HG03103 (cell line): ENCODE measurements around the gene BPTF.
A peak's percentile ranks its signal among the peaks of the same experiment; 100 is the strongest.
"Not testable (repeated sequence)": the region's sequence is repeated elsewhere in the genome, so short reads cannot be mapped to it uniquely, and the experiment has no call there.

Experiments used
- ATAC-seq: cut with Tn5 transposase; IDR thresholded peaks from one replicate; pipeline ENCODE4 v1.9.1; 2021; ENCODE audit warnings: low read depth; ENCODE audit not compliant: unreplicated experiment

Gene BPTF

DNA sequence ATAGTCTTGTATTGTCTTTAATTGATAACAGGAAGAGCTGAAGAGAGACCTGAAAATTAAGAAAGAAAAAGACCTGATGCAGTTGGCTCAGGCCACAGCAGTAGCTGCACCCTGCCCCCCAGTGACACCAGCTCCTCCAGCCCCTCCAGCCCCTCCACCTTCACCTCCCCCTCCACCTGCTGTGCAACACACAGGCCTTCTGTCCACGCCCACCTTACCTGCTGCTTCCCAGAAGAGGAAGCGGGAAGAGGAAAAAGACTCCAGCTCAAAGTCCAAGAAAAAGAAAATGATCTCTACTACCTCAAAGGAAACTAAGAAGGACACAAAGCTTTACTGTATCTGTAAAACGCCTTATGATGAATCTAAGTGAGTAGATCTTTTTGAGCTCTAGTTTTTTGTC, 134.2 kb downstream of the BPTF start:
- no peak for ATAC-seq

DNA sequence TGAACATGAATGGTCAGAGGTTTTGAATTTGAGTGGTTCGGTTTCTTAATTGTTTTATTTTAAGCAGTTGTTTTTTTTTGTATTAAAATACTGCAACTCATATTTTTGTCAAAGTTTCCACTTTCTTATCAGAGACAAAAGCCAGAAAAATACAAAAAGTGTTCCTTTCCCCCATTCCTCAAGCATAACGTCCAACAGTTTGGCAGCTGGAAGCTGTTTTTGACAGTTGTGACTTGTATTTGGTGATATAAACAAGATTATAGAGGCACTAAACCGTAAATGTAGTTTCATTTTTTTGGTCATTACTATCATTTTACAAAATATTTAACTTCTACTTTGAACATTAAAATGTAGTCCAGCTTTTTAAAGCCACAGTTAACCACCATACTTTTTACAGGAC, 135.0 kb downstream of the BPTF start:
- ATAC-seq: not testable (repeated sequence)

DNA sequence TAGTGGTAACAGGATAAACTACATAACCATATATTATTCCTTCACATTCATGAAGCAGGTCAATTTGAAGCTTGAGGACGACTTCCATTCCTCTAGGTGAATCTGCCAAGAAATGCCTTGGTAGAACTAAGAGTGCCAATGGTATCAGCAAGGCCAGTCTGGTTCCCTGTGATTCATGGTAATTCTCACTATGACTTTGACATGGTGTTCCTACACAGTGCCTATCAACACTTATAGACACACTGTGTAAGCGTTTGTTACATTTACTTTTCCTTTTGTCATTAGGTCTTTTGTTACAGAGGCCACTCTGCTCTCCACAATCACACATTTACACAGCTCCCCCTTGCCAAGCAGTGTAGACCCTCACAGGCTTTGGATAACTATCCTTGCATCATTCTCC, 136.9 kb downstream of the BPTF start:
- not testable (repeated sequence) for ATAC-seq

DNA sequence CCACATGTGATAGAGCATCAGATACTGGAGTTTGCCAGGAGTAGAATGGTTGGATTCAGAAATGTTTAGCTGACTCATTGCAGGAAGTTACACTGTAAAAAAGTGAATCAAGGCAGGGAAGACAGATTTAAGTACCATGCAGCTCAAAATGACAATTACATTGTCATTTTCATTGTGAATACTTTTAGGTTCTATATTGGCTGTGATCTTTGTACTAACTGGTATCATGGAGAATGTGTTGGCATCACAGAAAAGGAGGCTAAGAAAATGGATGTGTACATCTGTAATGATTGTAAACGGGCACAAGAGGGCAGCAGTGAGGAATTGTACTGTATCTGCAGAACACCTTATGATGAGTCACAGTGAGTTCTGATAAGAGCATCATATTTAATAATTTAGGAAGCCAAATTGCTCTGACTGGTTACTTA, 137.9 kb downstream of the BPTF start:
- not testable (repeated sequence) for ATAC-seq

DNA sequence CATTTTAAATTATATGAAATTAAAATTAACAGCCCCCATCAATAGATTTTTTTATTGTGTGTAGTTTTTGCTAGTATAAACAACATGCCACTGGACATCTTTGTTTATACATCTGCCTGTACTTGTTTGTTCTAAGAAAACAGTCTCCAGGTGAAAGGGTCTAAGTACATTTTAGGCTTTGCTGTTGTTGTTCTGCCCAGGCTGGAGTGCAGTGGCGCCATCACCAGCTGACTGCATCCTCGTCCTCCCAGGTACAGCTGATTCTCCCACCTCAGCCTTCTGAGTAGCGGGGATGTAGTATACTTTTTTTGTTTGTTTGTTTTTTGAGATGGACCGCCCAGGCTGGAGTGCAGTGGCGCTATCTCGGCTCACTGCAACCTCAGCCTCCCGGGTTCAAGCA, 145.5 kb downstream of the BPTF start:
- no peak for ATAC-seq

DNA sequence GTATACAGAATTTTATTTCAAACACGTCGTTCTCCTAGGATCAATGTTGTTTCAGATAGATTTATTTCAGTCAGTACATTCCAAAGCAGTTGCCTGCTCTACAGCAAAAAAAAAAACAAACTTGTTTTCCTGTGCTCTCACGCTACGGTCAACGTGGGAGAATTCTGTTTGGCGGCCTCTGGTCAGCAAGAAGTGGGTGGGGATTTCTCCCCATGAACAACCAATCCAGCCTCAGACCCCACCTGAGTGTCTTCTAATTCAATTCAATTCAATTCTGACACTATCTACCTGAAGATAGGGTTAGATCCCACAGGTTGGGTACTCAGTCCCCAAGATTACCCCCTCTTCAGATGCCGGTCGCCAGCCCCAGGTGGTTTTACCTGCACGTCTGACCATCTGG, 148.9 kb downstream of the BPTF start:
- no peak for ATAC-seq

DNA sequence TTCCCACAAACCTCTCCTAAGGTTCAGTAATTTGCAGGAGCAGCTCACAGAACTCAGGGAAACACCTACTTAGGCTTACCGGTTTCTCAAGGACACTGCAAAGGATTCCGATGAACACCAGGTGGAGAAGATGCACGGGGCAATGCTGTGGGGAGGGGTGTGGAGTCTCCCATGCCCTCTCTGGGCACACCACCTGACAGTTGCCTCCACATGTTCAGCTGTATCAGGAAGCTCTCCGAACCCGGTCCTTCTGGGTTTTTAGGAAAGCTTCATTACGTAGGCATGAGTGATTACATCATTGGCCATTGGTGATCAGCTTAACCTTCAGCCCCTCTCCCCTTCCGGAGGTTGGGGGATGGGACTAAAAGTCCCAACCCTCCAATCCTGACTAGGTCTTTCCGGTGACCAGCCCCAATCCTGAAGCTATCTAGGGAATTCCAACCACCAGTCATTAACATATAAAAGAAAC, 149.3 kb downstream of the BPTF start:
- ATAC-seq: no peak

DNA sequence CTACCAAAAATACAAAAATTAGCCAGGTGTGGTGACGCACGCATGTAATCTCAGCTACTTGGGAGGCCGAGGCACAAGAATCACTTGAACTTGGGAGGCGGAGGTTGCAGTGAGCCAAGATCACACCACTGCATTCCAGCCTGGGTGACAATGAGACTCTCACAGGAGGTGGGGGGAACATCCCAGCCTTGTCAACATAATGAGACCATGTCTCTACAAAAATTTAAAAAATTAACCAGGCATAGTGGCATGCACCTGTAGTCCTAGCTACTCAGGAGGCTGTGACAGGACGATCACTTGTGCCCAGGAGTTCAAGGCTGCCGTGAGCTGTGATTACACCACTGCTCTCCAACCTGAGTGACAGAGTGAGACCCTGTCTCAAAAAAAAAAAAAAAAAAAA, 151.0 kb downstream of the BPTF start:
- not testable (repeated sequence) for ATAC-seq

DNA sequence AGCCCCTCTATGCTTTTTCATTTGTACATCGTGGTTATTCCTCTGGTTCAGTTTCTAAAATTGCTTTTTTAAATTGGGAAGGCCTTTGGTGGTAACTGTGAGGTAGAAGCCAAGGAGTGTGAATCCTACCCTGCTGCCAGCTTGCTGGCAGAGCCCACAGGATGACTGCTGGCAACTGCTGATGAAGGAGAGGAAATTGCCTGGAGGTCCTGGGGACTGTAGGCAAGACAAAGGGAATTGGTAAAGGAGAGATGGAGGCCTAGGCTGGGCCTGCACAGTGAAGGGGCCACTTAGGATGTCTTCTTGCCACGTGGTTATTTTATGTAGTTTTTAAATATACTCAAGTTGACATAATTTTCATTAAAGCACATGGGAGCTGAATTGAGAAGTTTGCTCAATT, 155.2 kb downstream of the BPTF start:
- no peak for ATAC-seq

DNA sequence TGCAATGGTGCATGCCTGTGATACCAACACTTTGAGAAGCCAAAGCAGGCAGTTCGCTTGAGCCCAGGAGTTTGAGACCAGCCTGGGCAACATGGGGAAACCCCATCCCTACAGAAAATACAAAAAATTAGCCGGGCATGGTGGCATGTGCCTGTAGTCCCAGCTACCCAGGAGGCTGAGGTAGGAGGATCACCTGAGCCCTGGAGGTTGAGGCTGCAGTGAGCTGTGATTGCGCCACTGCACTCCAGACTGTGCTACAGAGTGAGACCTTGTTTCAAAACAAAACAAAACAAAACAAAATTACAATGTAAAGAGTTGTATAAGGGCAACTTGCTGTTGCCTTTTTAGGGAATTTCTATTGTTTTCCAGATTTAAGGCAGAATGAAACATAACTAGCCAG, 155.6 kb downstream of the BPTF start:
- ATAC-seq: not testable (repeated sequence)

DNA sequence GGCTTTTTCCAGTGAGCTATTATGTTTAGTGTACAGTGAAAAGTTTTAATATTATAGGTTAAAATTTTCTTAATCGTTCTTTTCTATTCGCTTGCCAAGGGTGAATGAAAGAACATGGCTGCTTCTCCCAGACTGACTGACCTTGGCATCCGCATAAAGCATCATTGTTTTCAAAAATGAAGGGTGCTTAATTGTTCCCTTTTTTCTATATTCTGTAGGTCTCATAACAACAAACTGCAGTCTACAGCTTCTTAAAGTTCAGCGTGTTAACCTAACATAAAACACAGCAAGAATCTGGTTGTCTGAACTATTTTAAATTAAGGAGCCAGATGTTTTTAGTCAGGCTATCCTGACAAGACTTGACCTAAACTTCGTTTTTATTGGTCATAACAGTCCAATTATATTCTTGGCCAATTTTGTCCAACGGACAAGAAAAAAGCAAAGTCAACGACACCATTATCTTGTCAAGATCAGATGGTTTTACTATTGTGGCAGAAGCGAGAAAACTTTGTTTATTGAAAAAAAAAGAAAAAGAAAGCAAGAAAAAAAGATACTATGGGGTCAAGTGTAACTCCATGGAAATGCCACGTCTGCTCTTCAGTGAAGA, 156.8 kb downstream of the BPTF start:
- no peak for ATAC-seq

DNA sequence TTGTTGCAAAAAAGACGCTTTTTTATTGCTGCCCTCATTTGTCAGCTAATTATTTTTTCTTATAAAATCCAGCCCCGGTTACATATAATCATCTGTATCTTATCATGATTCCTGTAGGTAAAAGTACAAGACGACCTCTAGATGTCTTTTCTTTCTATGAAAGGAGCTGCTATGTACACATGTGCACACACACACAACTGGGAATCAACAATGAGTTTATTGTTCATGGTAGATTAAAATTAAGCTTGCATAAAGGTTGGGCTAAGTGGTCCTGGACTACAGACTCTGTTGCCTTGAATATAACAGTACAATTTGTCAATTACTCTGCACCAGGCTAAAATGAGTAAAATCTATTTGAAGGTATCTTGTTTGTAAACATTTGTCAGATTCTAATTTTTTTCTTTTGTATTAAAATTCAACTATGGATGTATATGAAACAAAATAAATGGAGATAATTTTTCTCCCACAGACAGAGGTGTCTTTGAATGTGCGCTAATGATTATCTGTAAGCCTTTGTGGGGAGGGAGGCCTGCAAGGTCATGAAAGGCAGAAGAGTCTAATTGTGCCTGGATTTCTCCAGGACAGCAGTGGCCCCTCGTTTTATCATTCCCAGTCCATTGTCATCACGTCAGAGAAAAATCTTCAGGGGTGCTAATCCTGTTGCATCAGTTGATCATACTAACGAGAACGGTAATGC, 157.5 kb downstream of the BPTF start:
- no peak for ATAC-seq

DNA sequence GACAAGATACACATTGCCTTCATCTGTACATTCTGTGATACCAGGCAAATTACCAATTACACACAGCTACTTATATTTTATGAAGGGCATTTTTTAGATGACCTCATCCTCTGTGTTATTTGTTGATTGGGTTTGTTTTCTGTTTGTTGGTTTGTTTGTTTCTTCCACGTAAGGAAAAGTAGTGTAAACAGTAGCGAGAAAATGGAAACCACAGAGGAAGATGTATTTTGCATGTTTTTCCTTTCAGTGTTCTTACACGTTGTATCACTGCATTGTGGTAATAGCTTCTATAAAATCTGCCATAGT, 158.0 kb downstream of the BPTF start:
- no peak for ATAC-seq

DNA sequence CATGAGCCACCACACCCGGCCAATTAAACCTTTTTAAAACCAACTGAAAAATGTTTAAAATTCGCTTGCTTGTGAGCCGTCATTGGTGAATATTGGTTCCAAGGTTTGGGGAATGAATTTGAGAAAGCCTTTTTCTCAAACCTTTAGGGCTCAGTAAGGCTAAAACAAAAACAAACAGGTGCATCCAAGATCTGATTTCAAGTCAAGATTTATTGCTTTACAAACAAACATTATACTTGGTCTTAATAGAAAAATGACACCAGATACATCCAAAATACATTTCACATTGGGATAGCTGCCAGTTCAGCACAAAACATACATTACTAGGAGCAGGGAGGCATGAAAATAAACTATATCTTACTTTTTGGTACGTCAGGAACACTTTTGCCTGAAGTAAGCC, 165.6 kb downstream of the BPTF start:
- no peak for ATAC-seq

DNA sequence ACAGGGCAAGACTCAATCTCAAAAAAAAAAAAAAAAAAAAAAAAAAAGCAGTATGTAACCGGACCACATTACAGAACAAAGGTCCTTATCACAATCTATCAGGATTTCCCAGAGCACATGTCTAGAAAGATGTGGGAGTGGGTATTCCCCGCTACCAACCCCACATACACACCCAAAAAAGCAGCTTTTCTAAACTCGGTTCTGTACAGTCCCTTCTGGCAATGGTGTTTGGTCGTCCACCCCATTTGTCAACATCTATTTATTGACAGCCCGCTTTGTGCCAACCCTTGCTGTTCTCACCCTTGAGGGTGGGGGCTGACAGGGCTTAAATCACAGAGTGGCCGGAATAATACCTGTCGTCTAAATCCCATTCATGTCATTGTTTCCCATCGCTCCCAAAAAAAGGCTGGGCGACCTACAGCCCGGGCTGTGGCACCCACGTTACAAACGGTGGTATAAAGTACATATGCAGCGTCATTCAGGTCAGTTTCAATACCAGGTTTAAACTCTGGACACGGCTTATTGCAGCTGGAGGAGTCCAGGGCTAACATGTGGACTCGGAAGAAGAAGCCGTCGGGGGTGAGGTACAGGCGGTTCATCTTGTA, 167.3 kb downstream of the BPTF start:
- no peak for ATAC-seq

DNA sequence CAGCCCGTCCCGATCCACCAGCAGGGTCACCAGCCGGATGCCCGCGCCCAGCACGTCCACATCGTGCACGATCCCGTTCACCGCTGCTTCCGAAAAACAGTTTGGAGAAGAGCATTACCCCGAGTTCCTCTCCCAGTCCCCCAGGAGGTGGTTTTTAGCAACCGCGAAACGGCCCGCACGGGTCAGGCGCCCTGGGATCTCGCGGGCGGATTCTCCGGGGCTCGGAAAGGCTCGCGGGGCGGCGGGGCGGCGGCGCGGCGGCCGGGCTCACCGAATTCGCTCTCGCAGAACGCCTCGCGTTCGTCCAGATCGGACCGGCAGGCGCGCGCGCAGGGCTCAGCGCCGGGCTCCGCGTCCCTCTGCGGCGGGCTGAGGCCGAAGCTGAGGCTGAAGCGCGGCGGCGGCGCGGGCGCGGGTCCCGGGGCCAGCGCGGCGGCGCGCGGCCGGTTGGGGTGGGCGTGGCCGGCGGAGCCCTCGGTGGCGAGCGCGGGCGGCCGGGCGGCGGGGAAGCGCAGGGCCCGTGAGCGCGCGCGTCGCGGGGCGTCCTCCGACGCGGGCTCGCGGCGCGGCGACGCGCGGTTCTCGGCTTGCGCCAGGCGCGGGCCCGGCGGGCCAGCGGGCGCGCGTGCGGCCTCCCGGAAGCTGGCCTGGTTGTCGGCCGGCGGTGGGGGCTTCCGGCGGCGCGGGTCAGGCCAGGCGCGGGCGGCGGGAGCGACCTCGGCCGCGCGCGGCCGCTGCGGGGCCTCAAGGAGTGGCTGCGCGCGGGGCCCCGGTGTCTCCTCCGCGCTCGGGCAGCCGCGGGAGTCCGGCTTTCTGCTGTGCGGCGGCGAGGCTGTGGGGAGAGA, 168.1 kb downstream of the BPTF start:
- peak; percentile 73 for ATAC-seq

DNA sequence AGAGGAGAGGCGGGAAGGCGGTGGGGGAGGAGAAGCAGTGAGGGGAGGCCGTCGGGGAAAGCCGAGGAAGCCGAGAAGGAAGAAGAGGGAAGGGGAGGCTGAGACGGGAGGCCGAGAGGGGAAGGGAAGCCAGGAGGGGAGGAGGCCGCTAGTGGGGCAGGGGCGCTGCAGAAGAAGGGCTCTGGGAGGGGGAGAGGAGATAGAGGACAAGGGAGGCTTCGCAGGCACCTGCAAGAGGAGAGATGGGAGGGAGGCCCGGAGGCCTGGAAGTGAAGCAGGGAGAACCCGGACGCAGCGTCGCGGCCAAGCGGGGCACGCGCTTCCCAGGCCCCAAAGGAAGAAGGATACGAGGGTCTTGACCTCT, 168.7 kb downstream of the BPTF start:
- no peak for ATAC-seq

DNA sequence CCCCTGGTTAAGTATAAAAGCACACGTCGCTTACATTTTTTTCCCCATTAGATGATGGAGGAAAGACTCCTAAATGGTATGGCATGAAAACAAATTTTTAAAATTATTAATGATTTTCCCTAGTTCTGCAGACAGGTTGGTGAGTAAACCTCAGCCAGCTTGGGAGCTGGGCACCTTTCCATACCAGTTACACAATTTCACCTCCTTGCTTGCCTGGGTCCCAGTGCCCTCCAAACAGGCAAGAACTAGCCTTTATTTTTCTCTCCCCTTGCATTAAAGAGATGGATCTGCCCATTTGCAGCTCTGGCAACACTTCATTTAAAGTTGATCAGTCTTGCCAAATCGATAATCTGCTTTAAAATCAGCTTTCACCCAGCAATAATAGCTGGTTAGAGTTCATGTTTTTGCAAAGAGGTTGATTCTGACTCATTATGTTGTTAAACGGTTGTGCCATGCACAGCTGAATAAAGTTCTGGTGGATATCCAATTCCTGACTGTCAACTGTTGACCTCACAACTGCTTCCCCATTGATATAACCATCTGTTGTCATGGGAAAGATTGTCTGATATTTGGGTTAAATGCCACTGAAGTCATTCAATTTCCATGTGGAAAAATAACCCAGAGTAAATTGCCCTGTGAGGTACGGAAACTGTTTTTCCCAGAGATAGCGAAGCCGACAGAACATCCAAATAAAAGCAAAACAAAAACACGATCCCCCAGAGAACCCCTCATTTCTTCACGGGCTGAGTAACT, 169.7 kb downstream of the BPTF start:
- no peak for ATAC-seq

DNA sequence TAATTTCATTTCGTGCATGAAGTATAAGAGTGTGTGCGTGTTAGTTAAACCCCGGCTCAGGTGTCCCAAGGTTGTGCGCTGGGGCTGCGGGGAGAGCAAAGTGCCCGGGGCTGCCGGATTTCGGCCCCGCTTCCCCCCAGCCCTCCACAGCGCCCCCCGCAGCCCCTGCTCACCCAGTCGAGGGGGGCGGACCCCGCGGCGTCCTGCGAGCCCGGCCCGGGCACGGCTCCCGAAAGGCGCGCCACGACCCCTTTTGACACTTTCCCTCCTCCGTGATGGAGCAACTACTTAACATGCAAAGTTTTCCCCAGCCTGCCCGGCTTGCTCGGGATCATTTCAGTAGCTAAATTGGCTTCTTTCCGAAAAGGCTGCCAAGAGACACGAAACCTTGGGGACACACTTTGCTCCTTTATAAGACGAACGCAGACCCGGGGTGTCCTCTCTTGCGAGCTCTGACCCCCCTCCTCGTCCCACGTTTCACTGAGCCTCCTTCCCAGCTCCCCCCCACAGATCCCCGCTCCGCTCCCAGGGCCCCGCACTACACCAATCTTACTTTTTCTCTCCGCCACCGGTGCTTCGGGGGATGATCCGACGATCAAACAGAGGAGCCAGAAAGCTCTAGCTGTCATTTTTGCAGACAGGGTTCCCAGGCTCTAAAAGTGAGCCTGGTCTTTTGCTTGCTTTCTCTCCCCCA, 170.4 kb downstream of the BPTF start:
- ATAC-seq: no peak
